Astrocyte (in vitro differentiated cells and primary cell): ENCODE measurements around the gene GRAP.

Experiments used
- CTCF ChIP-seq: IDR thresholded peaks from 2 replicates; pipeline ENCODE4 v1.5.1; 2011; ENCODE audit warnings: low read depth, mild to moderate bottlenecking, inconsistent platforms, low read length, moderate library complexity; ENCODE audit not compliant: insufficient read depth
- EZH2 ChIP-seq: IDR thresholded peaks from 2 replicates; pipeline ENCODE4 v1.6.1; 2012; ENCODE audit warnings: mild to moderate bottlenecking, low read length, inconsistent platforms; ENCODE audit not compliant: insufficient read depth

DNA sequence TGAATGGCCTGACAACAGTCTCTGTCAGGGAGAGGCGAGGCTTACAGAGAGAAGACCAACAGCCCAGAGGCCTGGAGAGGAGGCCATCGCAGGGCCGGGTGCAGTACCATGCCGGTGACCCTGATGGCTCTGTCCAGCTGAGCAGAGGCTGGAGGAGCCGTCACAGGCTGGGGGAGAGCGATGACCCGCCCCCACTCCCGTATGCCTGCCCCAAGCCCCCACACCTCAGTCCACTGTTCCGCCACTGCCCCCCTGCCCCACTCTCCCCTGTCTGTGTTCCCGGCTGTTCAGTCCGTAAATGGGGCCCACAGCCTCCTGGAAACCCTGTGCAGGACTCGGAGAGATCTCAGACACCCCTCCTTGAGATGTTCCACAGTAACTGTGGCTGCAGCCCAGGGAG, 29.4 kb downstream of the GRAP start:
- TF ChIP-seq CTCF (no peak), EZH2 (no peak)
